ENCODE results near the gene NLRP6. TPM values are rescaled to one million over a fixed set of nuclear protein-coding genes. Genes with fewer than 3 reads are reported as not detected.
"Not testable (repeated sequence)": the region's sequence is repeated elsewhere in the genome, so short reads cannot be mapped to it uniquely, and the experiment has no call there.

Gene NLRP6
- polyA plus RNA-seq, 1 of the 3 experiments (the other 2 are of a cell fraction) = not detected

DNA sequence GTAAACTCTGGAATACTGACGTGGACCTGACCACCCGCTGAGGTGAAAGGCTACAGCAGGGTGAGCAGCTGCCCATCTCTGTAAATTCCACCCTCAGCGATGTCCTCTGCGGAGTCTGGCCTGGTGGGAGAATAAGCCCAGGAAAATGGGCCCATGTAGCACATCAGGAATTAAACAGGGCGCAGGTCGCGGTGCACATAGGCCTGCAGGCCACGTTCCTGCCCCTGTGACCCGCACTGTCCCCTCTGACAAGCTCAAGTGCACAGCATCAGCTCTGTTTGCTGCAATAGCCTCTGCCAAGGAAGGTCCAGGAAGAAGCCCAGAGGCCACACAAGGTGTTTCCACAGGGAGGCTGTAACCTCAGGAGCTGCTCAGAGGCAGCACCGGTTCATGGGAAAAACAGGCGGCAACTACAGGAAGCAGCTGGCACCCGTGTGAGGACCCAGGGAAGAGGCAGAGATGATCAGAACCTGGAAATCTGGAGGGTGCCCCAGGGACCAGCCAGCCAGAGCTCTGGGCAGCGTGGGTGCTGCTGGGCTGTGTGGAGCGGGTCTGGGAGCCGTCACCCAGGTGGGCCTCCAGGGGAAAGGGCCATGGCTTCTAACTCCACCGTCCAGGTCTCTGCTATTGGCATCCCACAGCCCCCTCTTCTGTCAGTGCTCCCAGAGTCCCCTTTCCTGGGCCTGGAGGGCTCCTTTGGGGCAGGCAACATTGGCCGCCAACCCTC, 28.6 kb downstream of the NLRP6 start:
- Histone ChIP-seq H3K4me1 (ENCODE audit: control insufficient read depth in 1 of 2, insufficient read depth in 2 of 2, low read depth in 1 of 2, low read length in 1 of 2) (peaks cover 5 to 6% of the 10 kb centered on the region in 2 experiments; a peak in 1 of 4 replicates), H4K20me1 (ENCODE audit: insufficient read depth) (no peaks in the 10 kb centered on the region), H3K36me3 (replicated peaks in 1 of 2; ENCODE audit: control insufficient read depth in 1 of 2, insufficient read depth in 2 of 2, low read length in 1 of 2) (peaks cover 0 to 3% of the 10 kb centered on the region in 2 experiments), H3K27me3 (ENCODE audit: insufficient read depth) (no peaks in the 10 kb centered on the region), H3K9me2 (no peaks in the 10 kb centered on the region), H3K4me2 (no peak overlapping the region), H2AFZ (ENCODE audit: low read depth) (no peak overlapping the region), H3K9ac (no peak overlapping the region), H3K9me3 (no peaks in the 10 kb centered on the region), H3K27ac (ENCODE audit: low read depth in 2 of 2, low read length in 1 of 2) (no peak overlapping the region), H3K79me2 (ENCODE audit: insufficient read depth) (peaks cover 11% of the 10 kb centered on the region; the same call in 1 of the 2 replicates), H3K4me3 (ENCODE audit: low read depth in 2 of 2, low read length in 1 of 2) (no peak overlapping the region), H3F3A (replicated peaks; ENCODE audit: insufficient read depth) (peaks cover 13% of the 10 kb centered on the region)
- POLR2A ChIA-PET = no interaction called here
- CTCF ChIA-PET = interaction anchor here (0.9 to 3.3 kb wide), 11 partner anchors 11 to 211 kb away, joined by 3 to 24 read pairs (median 4); partner anchors contain the start of gene PTDSS2
- no peak for TF ChIP-seq ELF1 (IDR thresholded peaks at IDR 0.05)
- TF ChIP-seq, protein P1, sequence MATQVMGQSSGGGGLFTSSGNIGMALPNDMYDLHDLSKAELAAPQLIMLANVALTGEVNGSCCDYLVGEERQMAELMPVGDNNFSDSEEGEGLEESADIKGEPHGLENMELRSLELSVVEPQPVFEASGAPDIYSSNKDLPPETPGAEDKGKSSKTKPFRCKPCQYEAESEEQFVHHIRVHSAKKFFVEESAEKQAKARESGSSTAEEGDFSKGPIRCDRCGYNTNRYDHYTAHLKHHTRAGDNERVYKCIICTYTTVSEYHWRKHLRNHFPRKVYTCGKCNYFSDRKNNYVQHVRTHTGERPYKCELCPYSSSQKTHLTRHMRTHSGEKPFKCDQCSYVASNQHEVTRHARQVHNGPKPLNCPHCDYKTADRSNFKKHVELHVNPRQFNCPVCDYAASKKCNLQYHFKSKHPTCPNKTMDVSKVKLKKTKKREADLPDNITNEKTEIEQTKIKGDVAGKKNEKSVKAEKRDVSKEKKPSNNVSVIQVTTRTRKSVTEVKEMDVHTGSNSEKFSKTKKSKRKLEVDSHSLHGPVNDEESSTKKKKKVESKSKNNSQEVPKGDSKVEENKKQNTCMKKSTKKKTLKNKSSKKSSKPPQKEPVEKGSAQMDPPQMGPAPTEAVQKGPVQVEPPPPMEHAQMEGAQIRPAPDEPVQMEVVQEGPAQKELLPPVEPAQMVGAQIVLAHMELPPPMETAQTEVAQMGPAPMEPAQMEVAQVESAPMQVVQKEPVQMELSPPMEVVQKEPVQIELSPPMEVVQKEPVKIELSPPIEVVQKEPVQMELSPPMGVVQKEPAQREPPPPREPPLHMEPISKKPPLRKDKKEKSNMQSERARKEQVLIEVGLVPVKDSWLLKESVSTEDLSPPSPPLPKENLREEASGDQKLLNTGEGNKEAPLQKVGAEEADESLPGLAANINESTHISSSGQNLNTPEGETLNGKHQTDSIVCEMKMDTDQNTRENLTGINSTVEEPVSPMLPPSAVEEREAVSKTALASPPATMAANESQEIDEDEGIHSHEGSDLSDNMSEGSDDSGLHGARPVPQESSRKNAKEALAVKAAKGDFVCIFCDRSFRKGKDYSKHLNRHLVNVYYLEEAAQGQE (IDR thresholded peaks at IDR 0.05; ENCODE audit: low read depth, low read length) = no peak
- TF ChIP-seq, protein P2, sequence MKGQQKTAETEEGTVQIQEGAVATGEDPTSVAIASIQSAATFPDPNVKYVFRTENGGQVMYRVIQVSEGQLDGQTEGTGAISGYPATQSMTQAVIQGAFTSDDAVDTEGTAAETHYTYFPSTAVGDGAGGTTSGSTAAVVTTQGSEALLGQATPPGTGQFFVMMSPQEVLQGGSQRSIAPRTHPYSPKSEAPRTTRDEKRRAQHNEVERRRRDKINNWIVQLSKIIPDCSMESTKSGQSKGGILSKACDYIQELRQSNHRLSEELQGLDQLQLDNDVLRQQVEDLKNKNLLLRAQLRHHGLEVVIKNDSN (IDR thresholded peaks at IDR 0.05; ENCODE audit: borderline replicate concordance, low read depth) = no peak
- TF ChIP-seq EP300 (IDR thresholded peaks at IDR 0.05; ENCODE audit: borderline replicate concordance in 1 of 2, low read depth in 1 of 2, low read length in 1 of 2) = no peak
- no peak for TF ChIP-seq FOXJ3 (CRISPR knock-in tag; IDR thresholded peaks at IDR 0.05)
- DNase-seq = no peak
- WGBS (ENCODE audit: low lambda C conversion rate) = 87% methylated on average over 12 of the region's 17 CpGs

DNA sequence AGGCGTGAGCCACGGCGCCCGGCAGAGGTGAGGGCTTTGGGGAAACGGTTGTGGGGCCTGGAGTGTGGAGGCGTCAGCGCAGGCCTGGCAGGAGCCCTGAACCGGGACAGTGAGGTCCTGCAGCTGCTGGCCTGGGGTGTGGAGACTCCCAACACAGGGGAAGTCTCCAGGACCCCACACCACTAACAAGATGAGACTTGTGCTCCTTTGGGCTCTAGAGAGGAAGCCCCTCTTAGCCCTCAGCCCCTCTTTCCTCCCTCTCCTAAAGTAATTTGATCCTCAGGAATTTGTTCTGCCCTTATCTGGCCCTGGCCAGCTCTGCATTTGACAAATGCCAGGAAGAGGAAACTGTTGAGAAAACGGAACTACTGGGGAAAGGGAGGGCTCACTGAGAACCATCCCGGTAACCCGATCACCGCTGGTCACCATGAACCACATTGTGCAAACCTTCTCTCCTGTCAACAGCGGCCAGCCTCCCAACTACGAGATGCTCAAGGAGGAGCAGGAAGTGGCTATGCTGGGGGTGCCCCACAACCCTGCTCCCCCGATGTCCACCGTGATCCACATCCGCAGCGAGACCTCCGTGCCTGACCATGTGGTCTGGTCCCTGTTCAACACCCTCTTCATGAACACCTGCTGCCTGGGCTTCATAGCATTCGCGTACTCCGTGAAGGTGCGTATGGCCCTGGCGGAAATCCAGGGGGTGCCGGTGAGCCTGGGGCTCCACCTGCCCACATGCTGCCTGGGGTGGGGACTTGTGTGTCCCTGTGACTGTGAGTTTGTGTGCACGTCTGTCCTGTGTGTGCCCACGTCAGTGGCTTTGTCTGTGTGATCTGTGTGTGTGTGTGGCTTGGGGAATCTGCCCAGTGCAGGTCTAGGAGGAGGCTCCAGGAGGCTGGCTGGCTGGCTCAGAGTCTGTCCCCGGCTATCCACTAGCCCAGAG, 29.8 kb downstream of the NLRP6 start, which contains the start of gene IFITM2:
IFITM2 (plus strand) TSS at position 51 of the 943 bp plus-strand sequence; CDS start at position 428, 377 bp downstream.
- H3K9me3 ChIP-seq; H3K27me3 ChIP-seq (ENCODE audit: insufficient read depth); H2AFZ ChIP-seq (ENCODE audit: low read depth); H3K9ac ChIP-seq; H4K20me1 ChIP-seq (ENCODE audit: insufficient read depth); H3K9me2 ChIP-seq; DNase-seq; H3K4me1 ChIP-seq (ENCODE audit: control insufficient read depth in 1 of 2, insufficient read depth in 2 of 2, low read depth in 1 of 2, low read length in 1 of 2); POLR2A ChIA-PET; H3K36me3 ChIP-seq (replicated peaks in 1 of 2; ENCODE audit: control insufficient read depth in 1 of 2, insufficient read depth in 2 of 2, low read length in 1 of 2): not testable (repeated sequence)
- Histone ChIP-seq H3K79me2 (ENCODE audit: insufficient read depth) (peaks cover 11% of the 10 kb centered on the region; the same call in 1 of the 2 replicates), H3K4me2 (peak within 1 kb of the TSS; percentile 28; the same call in 1 of the 2 replicates), H3K27ac (ENCODE audit: low read depth in 2 of 2, low read length in 1 of 2) (peak within 1 kb of the TSS in 1 of 2 experiments; percentile 34; a peak in 1 of 4 replicates), H3F3A (replicated peaks; ENCODE audit: insufficient read depth) (peaks cover 13% of the 10 kb centered on the region), H3K4me3 (ENCODE audit: low read depth in 2 of 2, low read length in 1 of 2) (peak within 1 kb of the TSS in 1 of 2 experiments; percentile 45; a peak in 2 of 4 replicates)
- TF ChIP-seq, protein P3, sequence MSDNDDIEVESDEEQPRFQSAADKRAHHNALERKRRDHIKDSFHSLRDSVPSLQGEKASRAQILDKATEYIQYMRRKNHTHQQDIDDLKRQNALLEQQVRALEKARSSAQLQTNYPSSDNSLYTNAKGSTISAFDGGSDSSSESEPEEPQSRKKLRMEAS (IDR thresholded peaks at IDR 0.05; ENCODE audit: low read depth) = peak; percentile 15; the same call in 1 of the 2 replicates
- 0 out of 2 replicates have a peak, but pooled peaks have one; percentile 16 for TF ChIP-seq TAF1 (IDR thresholded peaks at IDR 0.05; ENCODE audit: borderline replicate concordance, low read depth, low read length)
- TF ChIP-seq, protein P4, sequence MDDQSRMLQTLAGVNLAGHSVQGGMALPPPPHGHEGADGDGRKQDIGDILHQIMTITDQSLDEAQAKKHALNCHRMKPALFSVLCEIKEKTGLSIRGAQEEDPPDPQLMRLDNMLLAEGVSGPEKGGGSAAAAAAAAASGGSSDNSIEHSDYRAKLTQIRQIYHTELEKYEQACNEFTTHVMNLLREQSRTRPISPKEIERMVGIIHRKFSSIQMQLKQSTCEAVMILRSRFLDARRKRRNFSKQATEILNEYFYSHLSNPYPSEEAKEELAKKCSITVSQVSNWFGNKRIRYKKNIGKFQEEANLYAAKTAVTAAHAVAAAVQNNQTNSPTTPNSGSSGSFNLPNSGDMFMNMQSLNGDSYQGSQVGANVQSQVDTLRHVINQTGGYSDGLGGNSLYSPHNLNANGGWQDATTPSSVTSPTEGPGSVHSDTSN (IDR thresholded peaks at IDR 0.05) = 0 out of 2 replicates have a peak, but pooled peaks have one; percentile 17
- 0 out of 2 replicates have a peak, but pooled peaks have one; percentile 23 for TF ChIP-seq ELF1 (IDR thresholded peaks at IDR 0.05)
- TF ChIP-seq GABPA (IDR thresholded peaks at IDR 0.05; ENCODE audit: low read depth) = peak; percentile 61
- peak; percentile 47; the same call in 1 of the 2 replicates for TF ChIP-seq TCF12 (IDR thresholded peaks at IDR 0.05)
- CTCF ChIA-PET = interaction anchor here (1.4 to 1.8 kb wide), 3 partner anchors 18 to 140 kb away, joined by 3 to 5 read pairs (median 3); no protein-coding TSS in a partner anchor
- 36% methylated on average over 6 of the region's 28 CpGs for WGBS (ENCODE audit: low lambda C conversion rate)

All from SK-N-SH (cell line).